ENCODE data around the gene PCGF1. TPM values are rescaled to one million over a fixed set of nuclear protein-coding genes. Genes with fewer than 3 reads are reported as not detected.

PCGF1 gene
- total and polyA plus RNA-seq, 2 of the 13 experiments (the other 11 are each of a cell fraction or from before 2014, with no cell fraction given), result 20.4 to 22.6 TPM

- peak; percentile 72; the same call in 1 of the 2 replicates for TF ChIP-seq ZNF629 (CRISPR knock-in tag; conservative IDR thresholded peaks at IDR 0.05)
- peak; percentile 37; the same call in 1 of the 2 replicates for TF ChIP-seq PBX2 (CRISPR knock-in tag; IDR thresholded peaks at IDR 0.05)
- peak; percentile 86 for TF ChIP-seq RXRA (CRISPR knock-in tag; IDR thresholded peaks at IDR 0.05)
- TF ChIP-seq NCOA1 (CRISPR knock-in tag; IDR thresholded peaks at IDR 0.05), result peak; percentile 98
- no peak for TF ChIP-seq ZNF577 (CRISPR knock-in tag; IDR thresholded peaks at IDR 0.05; ENCODE audit: borderline replicate concordance, low read depth)
- TF ChIP-seq ZKSCAN1 (IDR thresholded peaks at IDR 0.05; ENCODE audit: low read length), result peak; percentile 19; the same call in 1 of the 2 replicates
- no peak for TF ChIP-seq SETDB1 (CRISPR knock-in tag; IDR thresholded peaks at IDR 0.05; ENCODE audit: borderline replicate concordance)
- no peak; the same call in 1 of the 2 replicates for TF ChIP-seq ZNF614 (CRISPR knock-in tag; IDR thresholded peaks at IDR 0.05; ENCODE audit: borderline replicate concordance)
- no peak for TF ChIP-seq KAT2B (IDR thresholded peaks at IDR 0.05; ENCODE audit: borderline replicate concordance, low read depth, low read length)
- TF ChIP-seq MED1 (CRISPR knock-in tag; IDR thresholded peaks at IDR 0.05), result peak; percentile 75
- TF ChIP-seq ZMYM3 (CRISPR knock-in tag; IDR thresholded peaks at IDR 0.05), result no peak
- no peak for TF ChIP-seq ADNP (CRISPR knock-in tag; IDR thresholded peaks at IDR 0.05)
- TF ChIP-seq NR2F2 (IDR thresholded peaks at IDR 0.05; ENCODE audit: borderline replicate concordance, low read depth), result peak; percentile 56; the same call in 1 of the 2 replicates
- no peak for TF ChIP-seq ZBTB14 (CRISPR knock-in tag; IDR thresholded peaks at IDR 0.05)
- TF ChIP-seq ZNF530 (CRISPR knock-in tag; IDR thresholded peaks at IDR 0.05; ENCODE audit: low read depth), result no peak
- peak; percentile 92 for TF ChIP-seq ZNF430 (CRISPR knock-in tag; IDR thresholded peaks at IDR 0.05)
- no peak for TF ChIP-seq SP140L (CRISPR knock-in tag; IDR thresholded peaks at IDR 0.05; ENCODE audit: borderline replicate concordance)
- TF ChIP-seq ZNF224 (CRISPR knock-in tag; IDR thresholded peaks at IDR 0.05), result 0 out of 2 replicates have a peak, but pooled peaks have one; percentile 38
- TF ChIP-seq ZNF564 (CRISPR knock-in tag; IDR thresholded peaks at IDR 0.05), result peak; percentile 79; the same call in 1 of the 2 replicates
- TF ChIP-seq ZNF292 (CRISPR knock-in tag; IDR thresholded peaks at IDR 0.05; ENCODE audit: borderline replicate concordance, low read depth), result no peak
- no peak for TF ChIP-seq ZNF484 (CRISPR knock-in tag; IDR thresholded peaks at IDR 0.05; ENCODE audit: borderline replicate concordance, low read depth)
- peak; percentile 75; the same call in 1 of the 2 replicates for TF ChIP-seq ZNF816 (CRISPR knock-in tag; IDR thresholded peaks at IDR 0.05; ENCODE audit: borderline replicate concordance)
- TF ChIP-seq MIER3 (CRISPR knock-in tag; IDR thresholded peaks at IDR 0.05; ENCODE audit: borderline replicate concordance), result peak; percentile 79; the same call in 1 of the 2 replicates
- peak; percentile 83 for TF ChIP-seq HOXA5 (CRISPR knock-in tag; IDR thresholded peaks at IDR 0.05)
- peak; percentile 82 for TF ChIP-seq CCDC6 (CRISPR knock-in tag; IDR thresholded peaks at IDR 0.05)
- no peak for TF ChIP-seq PAWR (CRISPR knock-in tag; IDR thresholded peaks at IDR 0.05; ENCODE audit: borderline replicate concordance)
- TF ChIP-seq ZNF800 (CRISPR knock-in tag; IDR thresholded peaks at IDR 0.05), result peak; percentile 19; the same call in 1 of the 2 replicates
These were observed 24.5 kb downstream of the PCGF1 start, which contains the start of the genes CCDC142 and TTC31 (continued) for GRCh38 chr2:74482801-74483674.
